ENCODE data around the gene ZNF117. TPM values are rescaled to one million over a fixed set of nuclear protein-coding genes. Genes with fewer than 3 reads are reported as not detected.
"Not testable (repeated sequence)": the region's sequence is repeated elsewhere in the genome, so short reads cannot be mapped to it uniquely, and the experiment has no call there.

The ZNF117 gene
- total and polyA plus RNA-seq, 8 donors = 1.1 to 47.3 (median 11.2) TPM

GRCh38 chr7:64946772-64947171, 44.1 kb downstream of the ZNF117 start:
- Histone ChIP-seq H3K27ac (no peak overlapping the region), H3K4me3 (peak overlapping the region; percentile 43 to 58 (median 47)), H3K9me3 (no peaks in the 10 kb centered on the region), H3K27me3 (peaks cover 0 to 54% (median 19%) of the 10 kb centered on the region in 3 donors), H3K36me3 (no peaks in the 10 kb centered on the region), H3K4me1 (peaks cover 10 to 23% (median 12%) of the 10 kb centered on the region in 4 donors)
- intact Hi-C loops (cut with DNase I; ENCODE audit: low total_unique reads) = no loop called here
- peak in 1 of 2 donors; percentile 51 for DNase-seq
- WGBS, 5 donors = 40 to 68% (median 42%) methylated on average over 3 to 5 of the region's 5 CpGs
- TF ChIP-seq CTCF (IDR thresholded peaks at IDR 0.05) (no peak), POLR2AphosphoS5 (IDR thresholded peaks at IDR 0.05) (no peak), EP300 (IDR thresholded peaks at IDR 0.05) (no peak), POLR2A (IDR thresholded peaks at IDR 0.05) (no peak)

GRCh38 chr7:64945503-64946175, 45.2 kb downstream of the ZNF117 start:
- Histone ChIP-seq H3K4me3 (no peak overlapping the region), H3K4me1 (peaks cover 10 to 18% (median 12%) of the 10 kb centered on the region in 4 donors), H3K36me3 (no peaks in the 10 kb centered on the region), H3K27me3 (peaks cover 0 to 54% (median 19%) of the 10 kb centered on the region in 3 donors), H3K27ac (no peak overlapping the region), H3K9me3 (no peaks in the 10 kb centered on the region)
- intact Hi-C loops (cut with DNase I; ENCODE audit: low total_unique reads) = no loop called here
- WGBS, 5 donors = 29 to 47% (median 36%) methylated on average over 2 of the region's 2 CpGs
- no peak for DNase-seq
- no peak for TF ChIP-seq POLR2AphosphoS5 (IDR thresholded peaks at IDR 0.05)
- no peak for TF ChIP-seq EP300 (IDR thresholded peaks at IDR 0.05)
- TF ChIP-seq POLR2A (IDR thresholded peaks at IDR 0.05) = no peak
- no peak for TF ChIP-seq CTCF (IDR thresholded peaks at IDR 0.05)

GRCh38 chr7:64944667-64945502, 46.0 kb downstream of the ZNF117 start:
- H3K36me3 ChIP-seq; H3K4me3 ChIP-seq; DNase-seq; H3K27ac ChIP-seq; intact Hi-C loops (cut with DNase I; ENCODE audit: low total_unique reads); H3K9me3 ChIP-seq: not testable (repeated sequence)
- 76 to 81% (median 80%) methylated on average over 4 to 5 of the region's 5 CpGs for WGBS, 5 donors
- H3K27me3 ChIP-seq = peaks cover 0 to 47% (median 19%) of the 10 kb centered on the region in 3 donors
- H3K4me1 ChIP-seq = peaks cover 10 to 14% (median 12%) of the 10 kb centered on the region in 4 donors

GRCh38 chr7:64940021-64940420, 50.8 kb downstream of the ZNF117 start:
- H3K9me3 ChIP-seq; intact Hi-C loops (cut with DNase I; ENCODE audit: low total_unique reads); H3K27me3 ChIP-seq; H3K36me3 ChIP-seq; DNase-seq; H3K4me3 ChIP-seq; H3K4me1 ChIP-seq; H3K27ac ChIP-seq: not testable (repeated sequence)
- 91 to 98% (median 94%) methylated on average over 6 of the region's 6 CpGs for WGBS, 5 donors

- DNase-seq = no peak
- no peaks in the 10 kb centered on the region for H3K36me3 ChIP-seq
- no peak overlapping the region for H3K27ac ChIP-seq
- H3K4me1 ChIP-seq = no peaks in the 10 kb centered on the region
- H3K4me3 ChIP-seq = no peak overlapping the region
- peaks cover 0 to 8% (median 0%) of the 10 kb centered on the region in 3 donors for H3K27me3 ChIP-seq
- TF ChIP-seq POLR2AphosphoS5 (IDR thresholded peaks at IDR 0.05) (no peak), EP300 (IDR thresholded peaks at IDR 0.05) (no peak), POLR2A (IDR thresholded peaks at IDR 0.05) (no peak), CTCF (IDR thresholded peaks at IDR 0.05) (no peak)
- WGBS, 5 donors = 82 to 91% (median 89%) methylated on average over 1 of the region's 1 CpG
- peaks cover 0 to 18% (median 6%) of the 10 kb centered on the region in 4 donors for H3K9me3 ChIP-seq
- intact Hi-C loops (cut with DNase I; ENCODE audit: low total_unique reads) = no loop called here
Measured at GRCh38 chr7:64938540-64938939, 52.3 kb downstream of the ZNF117 start.
